ENCODE measurements around the gene F12. TPM values are rescaled to one million over a fixed set of nuclear protein-coding genes. Genes with fewer than 3 reads are reported as not detected.

F12 gene
- total RNA-seq, 1 experiment from 2014 or later = 30.0 TPM

DNA sequence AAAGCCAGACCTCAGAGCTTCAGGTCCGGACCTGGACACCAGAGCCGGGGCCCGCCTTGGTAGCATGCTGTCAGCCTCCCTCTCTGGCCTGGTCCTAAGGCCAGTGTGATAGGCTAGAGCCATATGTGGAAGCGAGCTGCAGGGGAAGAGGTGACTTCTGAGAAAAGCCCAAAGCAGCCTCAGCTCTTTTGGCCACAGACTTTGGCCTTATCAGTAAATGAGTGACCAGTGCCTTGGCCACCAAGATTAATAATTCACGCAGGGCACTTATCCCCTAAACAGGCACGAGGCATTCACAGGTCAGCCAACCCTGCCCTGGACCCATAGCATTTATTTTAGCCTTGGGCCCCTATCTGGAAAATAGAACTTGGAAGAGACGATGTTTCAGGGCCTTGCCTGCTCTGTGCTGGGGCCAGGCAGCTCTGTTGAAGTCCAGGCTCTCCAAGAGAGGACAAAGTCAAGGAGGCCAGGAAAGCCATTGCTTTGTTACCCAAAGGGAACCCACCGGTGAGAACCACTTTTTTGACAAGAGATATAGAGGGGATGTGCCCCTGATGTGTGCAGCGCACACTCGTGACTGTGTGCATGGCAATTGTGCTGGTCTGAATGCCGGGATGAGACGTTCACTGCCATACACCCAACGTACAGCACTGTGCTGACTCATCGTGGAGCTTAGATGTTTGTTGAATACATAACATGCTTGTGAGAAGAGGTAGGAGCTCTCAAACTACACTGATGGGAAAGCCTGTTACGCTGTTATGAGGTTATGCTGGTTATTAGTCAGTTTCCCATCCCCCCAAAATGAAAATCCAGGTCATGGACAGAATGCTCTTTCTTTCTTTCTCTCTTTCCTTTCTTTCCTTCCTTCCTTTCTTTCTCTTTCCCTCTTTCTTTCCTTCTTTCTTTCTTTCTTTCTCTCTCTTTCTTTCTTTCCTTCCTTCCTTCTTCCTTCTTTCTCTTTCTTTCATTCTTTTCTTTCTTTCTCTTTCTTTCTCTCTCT, 30.2 kb downstream of the F12 start:
- Histone ChIP-seq H3K36me3 (ENCODE audit: control insufficient read depth in 1 of 2, insufficient read depth in 2 of 2, low read length in 2 of 2) (no peaks in the 10 kb centered on the region), H3K4me1 (ENCODE audit: control insufficient read depth in 1 of 2, insufficient read depth in 2 of 2, low read length in 2 of 2) (peaks cover 3 to 17% of the 10 kb centered on the region in 2 experiments; a peak in 3 of 4 replicates), H4K20me1 (ENCODE audit: insufficient read depth) (no peaks in the 10 kb centered on the region), H3K27me3 (ENCODE audit: insufficient read depth, low read length) (no peaks in the 10 kb centered on the region), H3K9me3 (ENCODE audit: control insufficient read depth in 1 of 2, insufficient read depth in 1 of 2, low read depth in 1 of 2, low read length in 2 of 2) (no peaks in the 10 kb centered on the region), H3K4me3 (replicated peaks in 1 of 2; ENCODE audit: low read depth in 1 of 2, low read length in 2 of 2) (no peak overlapping the region), H2AFZ (ENCODE audit: low read depth, low read length, poor library complexity, severe bottlenecking) (peak overlapping the region; percentile 63), H3K9me2 (ENCODE audit: insufficient read depth) (no peaks in the 10 kb centered on the region), H3K79me2 (ENCODE audit: insufficient read depth, low read length) (no peaks in the 10 kb centered on the region), H3K9ac (ENCODE audit: low read length) (no peak overlapping the region), H3K27ac (ENCODE audit: low read depth, low read length) (no peak overlapping the region), H3K4me2 (ENCODE audit: low read length) (no peak overlapping the region)
- ChIA-PET CTCF (interaction anchor here (0.7 to 1.9 kb wide), 5 partner anchors 9 to 117 kb away, joined by 3 to 11 read pairs (median 4); no protein-coding TSS in a partner anchor), POLR2A (interaction anchor here (0.7 to 0.9 kb wide), 2 partner anchors 10 kb away, joined by 3 to 5 read pairs; no protein-coding TSS in a partner anchor), RAD21 (ENCODE audit: low non-redundant PET in 1 of 2, low total read pairs in 2 of 2, uncharacterized antibody in 2 of 2, unreplicated experiment in 2 of 2) (no interaction called here)
- no peak for DNase-seq (ENCODE audit: low read depth, low spot score)
- ATAC-seq = no peak
- no TSS peak for BruUV-seq (replicated peaks)
- TF ChIP-seq ZNF274 (IDR thresholded peaks at IDR 0.05; ENCODE audit: low read depth, low read length) = no peak
- TF ChIP-seq SRF (IDR thresholded peaks at IDR 0.05; ENCODE audit: low read depth) = no peak
- no peak for TF ChIP-seq CBX3 (IDR thresholded peaks at IDR 0.05; ENCODE audit: low read depth)
- no peak for TF ChIP-seq POLR2A (IDR thresholded peaks at IDR 0.05; ENCODE audit: borderline replicate concordance, extremely low read depth, insufficient read depth, insufficient read length)
- TF ChIP-seq RAD21 (IDR thresholded peaks at IDR 0.05; ENCODE audit: low read depth) = no peak
- TF ChIP-seq EGR1 (IDR thresholded peaks at IDR 0.05; ENCODE audit: low read depth) = no peak
- TF ChIP-seq JUND (IDR thresholded peaks at IDR 0.05) = no peak
- no peak for TF ChIP-seq ELF1 (IDR thresholded peaks at IDR 0.05; ENCODE audit: borderline replicate concordance, low read depth)
- no peak for TF ChIP-seq EZH2 (IDR thresholded peaks at IDR 0.05)
- TF ChIP-seq ZFX (IDR thresholded peaks at IDR 0.05) = no peak
- no peak for TF ChIP-seq ZBTB33 (IDR thresholded peaks at IDR 0.05; ENCODE audit: extremely low read depth, insufficient replicate concordance, low read length)
- TF ChIP-seq FOSL1 (IDR thresholded peaks at IDR 0.05; ENCODE audit: low read depth) = no peak
- TF ChIP-seq, protein P1, sequence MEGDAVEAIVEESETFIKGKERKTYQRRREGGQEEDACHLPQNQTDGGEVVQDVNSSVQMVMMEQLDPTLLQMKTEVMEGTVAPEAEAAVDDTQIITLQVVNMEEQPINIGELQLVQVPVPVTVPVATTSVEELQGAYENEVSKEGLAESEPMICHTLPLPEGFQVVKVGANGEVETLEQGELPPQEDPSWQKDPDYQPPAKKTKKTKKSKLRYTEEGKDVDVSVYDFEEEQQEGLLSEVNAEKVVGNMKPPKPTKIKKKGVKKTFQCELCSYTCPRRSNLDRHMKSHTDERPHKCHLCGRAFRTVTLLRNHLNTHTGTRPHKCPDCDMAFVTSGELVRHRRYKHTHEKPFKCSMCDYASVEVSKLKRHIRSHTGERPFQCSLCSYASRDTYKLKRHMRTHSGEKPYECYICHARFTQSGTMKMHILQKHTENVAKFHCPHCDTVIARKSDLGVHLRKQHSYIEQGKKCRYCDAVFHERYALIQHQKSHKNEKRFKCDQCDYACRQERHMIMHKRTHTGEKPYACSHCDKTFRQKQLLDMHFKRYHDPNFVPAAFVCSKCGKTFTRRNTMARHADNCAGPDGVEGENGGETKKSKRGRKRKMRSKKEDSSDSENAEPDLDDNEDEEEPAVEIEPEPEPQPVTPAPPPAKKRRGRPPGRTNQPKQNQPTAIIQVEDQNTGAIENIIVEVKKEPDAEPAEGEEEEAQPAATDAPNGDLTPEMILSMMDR (IDR thresholded peaks at IDR 0.05 in 2 of 3, conservative IDR thresholded peaks at IDR 0.05 in 1 of 3; ENCODE audit: borderline replicate concordance in 1 of 3, insufficient read depth in 1 of 3, low read depth in 2 of 3, low read length in 2 of 3) = no peak
- TF ChIP-seq CEBPB (IDR thresholded peaks at IDR 0.05; ENCODE audit: low read depth) = no peak
- no peak for TF ChIP-seq SIN3A (IDR thresholded peaks at IDR 0.05; ENCODE audit: low read depth)
- no peak for TF ChIP-seq POLR2AphosphoS5 (IDR thresholded peaks at IDR 0.05; ENCODE audit: low read depth, low read length)
- TF ChIP-seq ATF3 (IDR thresholded peaks at IDR 0.05) = no peak
- TF ChIP-seq TCF7L2 (IDR thresholded peaks at IDR 0.05; ENCODE audit: borderline replicate concordance, extremely low read depth, insufficient read depth, insufficient read length) = no peak
- intact Hi-C loops (cut with micrococcal nuclease) = no loop called here
